ENCODE measurements around the gene RHEB. TPM values are rescaled to one million over a fixed set of nuclear protein-coding genes. Genes with fewer than 3 reads are reported as not detected.

Gene RHEB
- total RNA-seq, 1 experiment from 2014 or later = 156 TPM

GRCh38 chr7:151524845-151525244, 5.2 kb upstream of the RHEB start:
- Mint-ChIP-seq H3K27ac (ENCODE audit: unreplicated experiment) (no peak overlapping the region), H3K36me3 (ENCODE audit: insufficient read depth, unreplicated experiment) (peaks cover 6% of the 10 kb centered on the region), H3K4me3 (ENCODE audit: unreplicated experiment) (no peak overlapping the region), H3K27me3 (ENCODE audit: insufficient read depth, unreplicated experiment) (no peaks in the 10 kb centered on the region), H3K4me1 (ENCODE audit: low read depth, unreplicated experiment) (peaks cover 8% of the 10 kb centered on the region), H3K9me3 (ENCODE audit: unreplicated experiment) (peaks cover under 1% of the 10 kb centered on the region)
- TF ChIP-seq CTCF (IDR thresholded peaks at IDR 0.05; ENCODE audit: insufficient read depth in 1 of 2, low read depth in 1 of 2, low read length in 1 of 2, severe bottlenecking in 1 of 2, unreplicated experiment in 1 of 2) = no peak
- intact Hi-C loops (cut with micrococcal nuclease; ENCODE audit: unreplicated experiment) = no loop called here
- CTCF ChIA-PET = no interaction called here
- Histone ChIP-seq H3K4me3 (ENCODE audit: low read depth, low read length) (no peak overlapping the region), H3K36me3 (ENCODE audit: control insufficient read depth, insufficient read depth, low read length) (no peaks in the 10 kb centered on the region), H3K4me1 (no peaks in the 10 kb centered on the region), H3K27me3 (replicated peaks; ENCODE audit: control insufficient read depth, insufficient read depth, low read length) (no peaks in the 10 kb centered on the region), H3K9me3 (0 out of 2 replicates have a peak, but pooled peaks cover 4% of the 10 kb centered on the region)
- BruUV-seq (replicated peaks) = no TSS peak
- POLR2A ChIA-PET = no interaction called here
- DNase-seq = no peak

- CTCF ChIA-PET = no interaction called here
Observed at GRCh38 chr7:151524331-151524730, 4.6 kb upstream of the RHEB start.

More at GRCh38 chr7:151524331-151524730, 4.6 kb upstream of the RHEB start:
- no peaks in the 10 kb centered on the region for H3K9me3 Mint-ChIP-seq (ENCODE audit: unreplicated experiment)
- Histone ChIP-seq H3K9me3 (0 out of 2 replicates have a peak, but pooled peaks cover 4% of the 10 kb centered on the region), H3K36me3 (ENCODE audit: control insufficient read depth, insufficient read depth, low read length) (no peaks in the 10 kb centered on the region), H3K4me3 (ENCODE audit: low read depth, low read length) (no peak overlapping the region), H3K27me3 (replicated peaks; ENCODE audit: control insufficient read depth, insufficient read depth, low read length) (no peaks in the 10 kb centered on the region), H3K4me1 (no peaks in the 10 kb centered on the region)
- no peak for DNase-seq
- POLR2A ChIA-PET = no interaction called here
- no peaks in the 10 kb centered on the region for H3K27me3 Mint-ChIP-seq (ENCODE audit: insufficient read depth, unreplicated experiment)
- TF ChIP-seq CTCF (IDR thresholded peaks at IDR 0.05; ENCODE audit: insufficient read depth in 1 of 2, low read depth in 1 of 2, low read length in 1 of 2, severe bottlenecking in 1 of 2, unreplicated experiment in 1 of 2) = no peak
- H3K36me3 Mint-ChIP-seq (ENCODE audit: insufficient read depth, unreplicated experiment) = peaks cover 10% of the 10 kb centered on the region
- H3K27ac Mint-ChIP-seq (ENCODE audit: unreplicated experiment) = no peak overlapping the region
- BruUV-seq (replicated peaks) = no TSS peak
- intact Hi-C loops (cut with micrococcal nuclease; ENCODE audit: unreplicated experiment) = no loop called here
- H3K4me3 Mint-ChIP-seq (ENCODE audit: unreplicated experiment) = no peak overlapping the region
- H3K4me1 Mint-ChIP-seq (ENCODE audit: low read depth, unreplicated experiment) = peaks cover 8% of the 10 kb centered on the region

Data from Caco-2 (cell line).